GM18868 (cell line): Measurements from ENCODE around the gene AP1G1.
"Not testable (repeated sequence)": the region's sequence is repeated elsewhere in the genome, so short reads cannot be mapped to it uniquely, and the experiment has no call there.

Source experiments
- ATAC-seq: cut with Tn5 transposase; IDR thresholded peaks from one replicate; pipeline ENCODE4 v1.9.1; 2021; ENCODE audit warnings: mild to moderate bottlenecking, moderate library complexity; ENCODE audit not compliant: unreplicated experiment

AP1G1 gene

DNA sequence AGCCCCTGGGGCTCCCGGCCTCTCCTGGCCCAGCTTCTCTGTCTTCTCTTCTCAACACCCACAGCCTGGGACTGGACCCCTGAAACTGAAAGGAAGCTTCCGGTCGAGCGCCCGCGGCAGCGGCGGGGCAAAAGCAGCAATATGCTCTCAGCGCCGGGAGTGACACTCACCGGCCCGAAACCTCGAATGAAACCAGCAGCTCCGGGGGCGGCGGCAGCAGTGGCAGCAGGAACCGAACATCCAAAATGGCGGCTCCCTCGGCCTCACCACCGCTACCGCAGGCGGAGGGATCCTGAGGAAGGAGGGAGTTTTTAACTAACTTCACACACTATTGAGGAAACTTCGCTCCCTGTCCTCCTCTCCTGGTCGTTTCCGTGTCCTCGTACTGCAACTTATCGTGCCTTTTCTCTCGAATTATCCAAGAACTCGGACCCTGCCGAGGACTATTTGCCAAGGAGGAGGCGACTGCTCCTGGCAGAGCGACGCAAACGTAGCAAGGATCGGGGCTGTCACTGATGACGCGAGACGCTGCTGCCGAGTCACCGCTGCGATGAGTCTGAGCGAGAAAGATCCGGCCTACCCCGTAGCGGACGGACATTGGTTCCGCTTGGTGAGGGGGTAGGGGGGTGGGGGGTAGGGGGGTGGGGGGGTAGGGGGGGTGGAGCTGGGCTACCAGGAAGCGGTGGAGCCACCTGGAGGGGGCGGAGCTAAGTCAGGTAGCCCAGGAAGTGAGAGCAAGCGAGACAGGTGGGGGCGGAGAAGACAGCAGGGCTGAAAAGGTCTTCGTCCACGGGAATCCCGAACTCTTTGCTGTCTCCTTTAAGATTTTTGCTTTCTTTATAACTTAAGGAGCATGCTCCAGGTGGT lies at the start of gene AP1G1:
AP1G1 (minus strand) TSS at position 242 of the 867 bp plus-strand sequence. CDS start 19,355 bp downstream, outside the sequence.
- peak; percentile 85 for ATAC-seq

DNA sequence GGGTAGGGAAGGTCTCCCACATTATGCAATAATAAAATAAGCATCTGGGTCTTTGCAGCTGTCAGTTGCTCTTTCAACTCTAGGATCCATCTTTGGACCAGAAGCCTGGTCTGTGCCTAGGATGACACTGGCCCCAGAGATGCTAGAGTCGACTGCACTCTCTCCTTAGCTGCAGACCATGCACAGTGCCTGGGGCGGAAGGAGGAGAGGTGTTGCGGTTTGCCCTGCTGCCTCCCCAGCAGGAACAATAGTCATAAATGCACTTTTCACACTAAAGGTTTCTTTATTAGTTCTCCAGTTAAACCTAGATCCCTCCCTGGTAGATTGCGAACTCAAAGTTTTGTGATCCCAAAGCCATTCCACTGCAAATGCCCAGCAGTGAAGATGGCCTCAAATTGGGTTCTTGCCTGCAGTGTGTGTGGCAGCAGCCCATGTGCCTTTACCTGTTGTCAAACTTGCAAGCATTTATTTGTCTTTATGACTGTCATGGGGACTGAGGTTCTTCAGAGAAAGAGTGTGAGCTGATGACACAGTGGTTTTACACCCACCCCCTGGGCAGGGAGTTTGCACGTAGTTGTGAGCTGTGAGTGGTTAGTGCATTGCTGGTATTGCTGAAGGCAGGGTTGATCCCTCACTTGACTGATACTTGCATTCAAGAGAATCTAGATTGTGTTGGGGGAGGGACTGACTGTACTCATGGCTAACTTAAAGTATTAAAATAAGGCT lies 47.5 kb upstream of the AP1G1 start:
- no peak for ATAC-seq

DNA sequence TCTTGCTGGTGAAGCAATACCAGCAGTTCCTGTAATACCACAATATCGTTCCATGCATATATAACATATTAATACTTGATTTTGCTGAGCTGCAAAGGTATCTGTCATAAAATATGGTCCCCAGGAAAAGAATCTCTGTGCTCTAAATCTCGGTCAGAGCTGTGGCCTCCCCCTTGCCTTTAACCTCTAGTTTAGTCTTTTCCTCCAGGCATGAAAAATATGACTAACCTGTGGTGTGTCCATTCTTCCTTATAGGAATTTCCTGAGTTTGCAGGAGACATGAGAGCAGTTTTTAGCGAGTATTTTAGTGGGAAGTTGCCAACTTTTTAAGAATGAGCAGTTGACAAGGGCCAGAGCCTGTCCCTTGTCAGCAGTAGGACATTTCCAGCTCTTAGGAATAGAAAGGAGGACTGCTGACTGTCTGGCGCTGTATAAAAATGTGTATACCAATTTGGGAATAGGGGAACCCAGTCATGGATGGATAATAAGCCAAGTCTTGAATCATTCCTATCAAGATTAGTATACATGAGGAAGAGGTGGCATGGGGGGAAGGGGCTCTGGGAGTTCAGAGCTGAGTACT lies 45.8 kb upstream of the AP1G1 start:
- no peak for ATAC-seq

DNA sequence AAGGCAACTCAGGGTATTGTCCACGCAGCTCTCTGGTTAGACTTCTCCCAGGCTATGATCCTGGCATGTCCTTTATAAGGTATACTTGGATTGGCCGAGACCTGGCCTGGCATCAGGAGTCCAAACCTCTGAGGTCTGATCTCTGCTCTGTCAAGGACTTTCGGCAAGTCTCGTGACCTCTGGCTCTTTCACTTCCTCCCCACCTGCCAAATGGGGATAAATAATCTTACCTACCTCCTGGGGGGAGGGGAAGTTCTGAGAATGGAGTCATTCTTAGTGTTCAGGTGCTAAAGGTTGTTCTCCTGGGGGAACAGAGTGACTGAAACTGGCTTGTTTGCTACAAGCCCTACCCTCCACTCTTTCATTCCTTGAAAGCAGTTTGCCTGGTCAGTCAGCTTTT lies 44.8 kb upstream of the AP1G1 start:
- ATAC-seq = peak; percentile 41

DNA sequence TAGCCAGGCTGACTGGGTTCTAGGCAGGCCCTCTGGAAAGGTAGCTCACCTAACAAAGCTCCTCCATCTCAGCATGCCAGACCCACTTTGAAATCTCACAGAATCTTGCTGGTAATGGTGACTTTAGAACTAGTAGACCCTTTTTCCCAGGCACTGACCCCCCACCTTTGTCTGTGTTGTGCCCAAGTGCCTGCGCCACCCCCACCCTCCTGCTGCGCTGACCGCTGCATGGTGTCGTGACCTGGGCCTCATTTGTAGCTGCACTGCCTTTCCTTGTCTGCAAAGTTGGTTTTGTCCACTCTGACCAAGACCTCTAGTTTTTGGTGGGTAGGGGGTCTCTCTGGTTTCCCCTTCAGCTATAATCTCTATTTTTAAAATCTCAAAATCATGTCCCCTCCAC lies 43.9 kb upstream of the AP1G1 start:
- ATAC-seq = no peak

DNA sequence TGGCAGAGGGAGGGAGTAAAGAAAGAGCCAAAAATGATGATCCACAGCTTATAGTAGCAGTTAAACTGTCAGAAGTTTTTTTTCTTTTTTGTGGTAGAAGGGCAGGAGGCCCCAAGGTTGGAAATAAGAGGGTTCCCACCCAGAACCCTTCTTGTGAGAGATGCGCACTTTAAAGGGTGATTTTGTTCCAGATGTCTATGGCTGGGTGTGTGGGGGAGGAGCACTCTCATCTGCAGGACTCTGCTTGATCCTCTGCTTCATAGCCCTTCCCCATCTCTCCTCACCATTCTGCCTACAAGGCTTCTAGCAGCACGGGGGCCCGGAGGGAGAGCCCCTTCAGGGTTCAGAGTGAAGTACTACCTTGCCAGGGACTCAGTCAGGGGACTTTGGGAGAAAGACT lies 43.5 kb upstream of the AP1G1 start:
- no peak for ATAC-seq

DNA sequence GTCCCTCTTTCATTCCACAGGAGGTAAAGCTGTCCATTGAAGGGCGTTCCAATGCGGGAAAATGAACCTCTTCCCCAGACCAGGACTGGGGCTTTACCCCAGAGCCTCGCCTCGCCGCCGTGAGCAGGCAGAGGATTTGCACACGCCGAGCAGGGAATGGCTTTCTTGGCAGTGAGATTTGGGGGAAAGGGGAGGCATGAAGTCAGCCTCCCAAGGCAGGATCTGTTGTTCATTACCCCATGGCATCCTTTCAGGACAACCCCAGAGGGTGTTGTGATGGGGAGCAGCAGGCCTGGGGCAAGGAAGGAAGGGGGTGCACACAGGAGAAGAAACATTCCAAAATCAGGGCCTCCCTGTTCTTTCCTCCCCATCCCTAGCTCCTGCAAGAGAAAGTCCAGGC lies 43.1 kb upstream of the AP1G1 start:
- no peak for ATAC-seq

DNA sequence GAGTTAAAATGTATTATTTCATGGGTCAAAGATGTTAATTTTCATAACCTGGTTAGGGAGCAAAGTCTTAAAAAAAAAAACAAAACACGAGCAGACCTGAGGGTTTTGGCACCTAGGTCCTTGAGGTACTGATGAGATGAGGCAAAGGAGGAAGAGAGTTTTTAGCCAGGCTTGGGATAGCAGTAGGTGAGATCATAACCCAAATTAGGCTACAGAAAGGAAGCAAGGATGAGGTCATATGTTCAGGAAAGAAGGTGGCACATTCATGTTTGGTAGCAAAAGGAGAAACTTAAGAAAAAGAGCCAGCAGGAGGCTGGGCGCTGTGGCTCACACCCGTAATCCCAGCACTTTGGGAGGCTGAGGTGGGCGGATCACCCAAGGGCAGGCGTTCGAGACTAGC lies 40.0 kb upstream of the AP1G1 start:
- no peak for ATAC-seq

DNA sequence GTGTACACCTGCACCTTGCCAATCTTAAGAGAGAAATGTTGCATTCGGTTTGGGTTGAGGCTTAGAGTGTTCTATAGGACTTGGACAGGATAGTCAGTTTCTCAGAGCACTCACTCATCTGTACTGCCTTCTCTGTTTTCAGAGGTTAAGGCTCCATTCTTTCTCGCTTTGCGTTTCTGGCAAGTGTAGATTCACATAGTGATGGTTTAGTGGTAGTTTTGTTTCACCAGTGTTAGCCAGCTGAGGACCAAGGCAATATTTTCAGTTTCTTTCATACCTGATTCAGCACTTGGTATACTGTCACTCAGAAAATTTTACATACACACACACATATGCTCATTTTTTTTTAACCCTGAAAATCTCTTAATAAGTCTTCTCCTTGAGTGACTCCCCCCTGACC lies 38.5 kb upstream of the AP1G1 start:
- ATAC-seq = no peak

DNA sequence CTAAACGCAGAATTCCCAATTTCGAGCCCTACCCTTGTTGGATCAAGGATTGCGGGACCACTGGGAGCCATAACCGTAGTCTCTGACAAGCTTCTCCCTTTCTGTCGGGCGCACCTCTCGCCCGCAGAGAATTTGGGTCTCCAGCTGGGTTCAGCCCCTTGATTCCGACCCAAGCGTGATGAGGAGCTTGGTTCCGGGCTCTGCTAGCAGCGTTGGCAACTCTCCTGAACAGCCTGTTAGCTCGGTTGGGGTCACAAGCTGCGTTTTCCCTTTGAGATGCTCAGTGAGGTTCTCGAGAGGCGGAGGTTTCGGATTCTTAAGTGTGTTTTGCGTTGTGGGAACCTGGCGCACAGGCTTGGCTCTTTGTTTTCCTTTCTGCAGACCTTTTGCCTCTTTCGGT lies 37.8 kb upstream of the AP1G1 start:
- no peak for ATAC-seq

DNA sequence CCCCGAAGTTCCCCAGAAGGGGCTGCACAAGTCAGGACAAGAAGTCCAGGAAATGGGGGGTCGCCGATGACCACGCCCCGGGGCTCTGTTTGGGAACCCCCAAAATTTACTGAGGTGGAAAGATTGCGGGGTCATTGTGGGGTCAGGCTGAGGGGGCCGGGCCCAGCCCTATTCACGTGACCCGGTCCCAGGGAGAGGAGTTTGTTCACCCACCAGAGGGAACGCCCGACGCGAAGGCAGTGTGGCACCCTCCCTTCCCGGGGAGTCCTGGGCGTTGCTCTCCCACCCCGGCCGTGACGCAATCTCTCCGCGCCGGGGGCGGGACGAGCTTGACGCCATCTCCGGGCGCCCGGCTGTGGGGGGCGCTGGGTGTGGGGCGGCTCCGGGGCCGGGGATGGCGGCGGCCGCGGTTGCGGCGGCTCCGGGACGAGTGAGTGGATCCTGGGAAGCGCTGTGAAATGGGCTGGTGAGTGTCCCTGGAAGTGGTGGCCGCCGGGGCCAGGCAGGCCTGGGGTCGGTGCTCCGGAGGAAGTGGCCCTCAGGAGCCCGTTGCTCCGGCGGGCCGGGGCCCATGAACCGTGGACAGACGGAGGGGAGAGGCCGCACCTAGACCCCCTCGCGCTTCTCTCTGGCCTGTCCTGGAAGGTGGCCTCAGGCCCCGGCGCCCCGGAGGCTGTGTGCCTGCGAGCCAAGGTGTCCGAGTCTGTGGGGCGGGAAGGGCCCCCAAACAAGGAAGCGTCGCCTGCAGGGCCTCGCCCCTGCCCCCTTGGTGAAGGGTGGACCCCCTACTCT lies 37.2 kb upstream of the AP1G1 start, which contains the start of gene ATXN1L:
ATXN1L (plus strand) TSS at position 338 of the 792 bp plus-strand sequence. CDS start 3,765 bp downstream, outside the sequence.
- peak; percentile 67 for ATAC-seq

DNA sequence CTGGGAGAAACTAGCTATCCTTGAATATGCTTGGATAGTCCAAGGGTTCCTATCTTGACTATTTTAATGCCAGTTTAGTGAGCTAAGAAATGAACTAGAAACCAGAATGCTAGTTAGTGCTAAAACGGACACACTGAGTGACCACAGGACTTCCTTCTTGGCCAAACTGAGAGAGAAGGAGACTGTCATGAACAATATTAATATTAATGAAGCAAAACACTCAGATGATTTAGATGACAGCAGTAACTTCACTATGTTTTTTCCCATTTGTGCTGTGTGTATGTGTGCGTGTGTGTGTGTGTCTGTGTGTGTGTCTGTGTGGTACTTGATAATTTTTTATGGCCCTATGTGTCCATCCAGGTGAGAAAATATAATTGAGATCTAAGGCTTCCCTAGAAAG lies 34.9 kb upstream of the AP1G1 start:
- ATAC-seq = no peak

DNA sequence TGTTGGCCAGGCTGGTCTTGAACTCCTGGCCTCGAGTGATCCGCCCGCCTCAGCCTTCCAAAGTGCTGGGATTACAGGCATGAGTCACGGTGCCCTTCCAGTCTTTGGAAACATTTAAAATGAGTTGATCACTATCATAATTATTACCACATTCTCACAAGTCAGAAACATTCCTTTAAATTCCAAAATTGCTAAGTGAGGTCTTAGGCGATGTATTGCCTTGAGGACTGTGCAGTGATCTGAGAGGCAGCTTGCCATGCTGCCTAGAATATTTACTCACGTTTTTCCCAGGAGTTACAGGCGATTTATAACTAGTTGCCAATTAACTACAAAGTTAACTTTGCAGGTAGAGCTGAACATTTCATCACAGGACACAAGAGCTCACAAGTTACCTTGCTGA lies 31.4 kb upstream of the AP1G1 start:
- ATAC-seq = no peak

DNA sequence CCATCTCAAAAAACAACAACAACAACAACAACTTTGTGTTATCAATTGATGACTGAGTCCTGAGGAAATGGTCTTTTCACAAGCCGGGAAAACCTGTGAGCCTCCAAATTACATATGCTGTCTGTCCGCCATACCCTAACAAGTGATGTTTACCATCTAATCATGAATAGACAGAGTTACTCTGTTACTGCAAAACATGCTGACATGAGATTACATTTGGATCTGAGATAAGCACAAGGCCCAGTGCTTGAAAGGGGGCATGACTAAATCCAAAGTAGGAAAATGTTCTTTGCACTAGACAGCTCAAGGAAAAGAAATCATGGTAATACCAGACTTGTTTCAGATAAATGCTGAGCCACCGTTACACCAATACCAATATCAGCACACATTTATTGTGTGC lies 28.5 kb upstream of the AP1G1 start:
- ATAC-seq = no peak

DNA sequence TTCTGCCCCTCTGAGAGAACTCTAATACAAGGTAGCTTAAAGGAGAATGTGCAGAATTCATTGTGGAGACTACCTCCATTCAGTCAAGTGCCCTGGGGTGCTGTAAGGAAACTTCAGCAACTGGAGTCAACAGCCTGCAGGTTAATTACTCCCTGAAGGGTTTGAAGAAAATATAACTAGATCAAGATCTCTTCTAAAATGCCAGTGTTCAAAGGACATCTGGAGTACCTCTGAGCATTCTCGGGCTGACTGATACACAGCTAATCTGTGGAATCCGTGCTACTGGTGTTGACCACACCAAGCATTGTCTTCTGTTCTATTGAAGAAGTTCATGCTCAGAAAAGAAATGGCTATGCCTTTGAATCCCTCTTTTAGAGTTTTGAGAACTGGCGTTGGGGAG lies 25.7 kb upstream of the AP1G1 start:
- ATAC-seq = no peak

DNA sequence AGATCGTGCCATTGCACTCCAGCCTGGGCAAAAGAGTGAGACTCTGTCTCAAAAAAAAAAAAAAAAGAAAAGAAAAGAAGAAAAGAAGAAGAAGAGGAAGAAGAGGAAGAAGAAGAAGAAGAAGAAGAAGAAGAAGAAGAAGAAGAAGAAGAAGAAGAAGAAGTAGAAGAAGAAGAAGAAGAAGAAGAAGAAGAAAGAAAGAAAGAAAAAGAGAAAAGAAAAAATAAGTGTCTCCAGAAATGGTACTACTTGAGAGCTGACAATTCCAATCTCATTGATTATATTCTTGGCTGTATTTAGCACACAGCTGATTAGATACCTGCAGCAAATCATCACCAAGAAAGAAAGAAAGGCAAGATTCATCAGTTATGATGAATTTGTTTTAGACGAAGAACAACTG lies 23.5 kb upstream of the AP1G1 start:
- ATAC-seq = not testable (repeated sequence)

DNA sequence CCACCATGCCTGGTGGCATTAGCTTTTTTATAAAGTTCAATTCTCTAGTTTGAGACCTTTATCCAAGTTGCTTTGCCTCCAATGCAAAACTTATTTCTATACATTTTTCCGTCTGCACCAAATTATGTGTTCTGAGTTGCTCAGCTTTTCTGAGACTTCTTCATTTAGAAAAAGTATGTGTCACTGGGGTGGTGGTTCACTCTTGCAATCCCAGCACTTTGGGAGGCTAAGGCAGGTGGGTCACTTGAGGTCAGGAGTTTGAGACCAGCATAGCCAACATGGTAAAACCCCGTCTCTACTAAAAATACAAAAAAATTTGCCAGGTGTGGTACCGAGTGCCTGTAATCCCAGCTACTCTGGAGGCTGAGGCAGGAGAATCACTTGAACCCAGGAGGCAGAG lies 23.1 kb upstream of the AP1G1 start:
- not testable (repeated sequence) for ATAC-seq

DNA sequence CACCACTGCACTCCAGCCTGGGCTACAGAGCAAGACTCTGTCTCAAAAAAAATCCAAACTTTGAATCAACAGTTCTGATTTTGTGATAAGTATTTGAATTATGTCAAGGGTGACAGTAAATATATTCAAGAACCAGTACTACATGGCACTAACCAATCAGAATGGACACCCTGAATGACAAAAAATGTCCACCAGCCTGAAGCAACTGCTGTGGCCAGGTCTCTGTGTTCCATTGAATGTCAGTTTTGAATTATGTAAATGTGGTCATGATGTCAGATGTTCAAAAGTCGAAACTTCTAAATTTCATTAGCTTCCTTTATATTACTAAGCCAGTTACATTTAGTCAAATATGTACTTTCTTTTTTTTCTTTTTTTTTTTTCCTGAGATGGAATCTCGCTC lies 21.7 kb upstream of the AP1G1 start:
- no peak for ATAC-seq

DNA sequence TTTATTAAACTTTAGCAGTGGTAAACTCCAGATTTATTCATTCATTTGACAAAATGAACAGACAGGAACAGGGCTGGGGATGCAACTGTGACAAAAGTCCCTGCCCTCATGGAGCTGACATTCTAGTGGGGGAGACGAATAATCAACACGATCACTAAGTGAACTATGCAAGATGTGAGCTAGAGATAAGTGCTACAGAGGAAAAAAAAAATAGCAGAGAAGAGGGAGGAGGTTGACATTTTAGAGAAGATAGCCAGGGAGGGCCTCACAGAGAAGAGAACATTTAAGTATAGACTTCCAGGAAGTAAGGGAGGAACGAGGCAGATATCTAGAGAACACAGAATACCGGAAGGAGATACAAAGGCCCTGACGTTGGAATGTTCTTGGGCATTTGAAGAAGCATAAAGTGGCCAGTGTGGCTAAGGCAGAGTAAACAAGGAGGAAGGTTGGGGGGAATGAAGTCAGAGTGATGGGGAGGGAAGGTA lies 17.9 kb upstream of the AP1G1 start:
- ATAC-seq = no peak

DNA sequence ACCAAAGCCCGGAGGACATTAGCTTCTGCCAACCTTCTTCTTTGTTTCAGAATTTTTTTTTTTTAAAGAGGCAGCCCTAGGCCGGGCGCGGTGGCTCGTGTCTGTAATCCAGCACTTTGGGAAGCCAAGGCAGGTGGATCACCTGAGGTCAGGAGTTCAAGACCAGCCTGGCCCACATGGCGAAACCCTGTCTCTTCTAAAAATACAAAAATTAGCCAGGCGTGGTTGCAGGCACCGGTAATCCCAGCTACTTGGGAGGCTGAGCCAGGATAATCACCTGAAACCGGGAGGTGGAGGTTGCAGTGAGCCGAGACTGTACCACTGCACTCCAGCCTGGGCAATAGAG lies 8.5 kb upstream of the AP1G1 start:
- ATAC-seq = peak; percentile 7

DNA sequence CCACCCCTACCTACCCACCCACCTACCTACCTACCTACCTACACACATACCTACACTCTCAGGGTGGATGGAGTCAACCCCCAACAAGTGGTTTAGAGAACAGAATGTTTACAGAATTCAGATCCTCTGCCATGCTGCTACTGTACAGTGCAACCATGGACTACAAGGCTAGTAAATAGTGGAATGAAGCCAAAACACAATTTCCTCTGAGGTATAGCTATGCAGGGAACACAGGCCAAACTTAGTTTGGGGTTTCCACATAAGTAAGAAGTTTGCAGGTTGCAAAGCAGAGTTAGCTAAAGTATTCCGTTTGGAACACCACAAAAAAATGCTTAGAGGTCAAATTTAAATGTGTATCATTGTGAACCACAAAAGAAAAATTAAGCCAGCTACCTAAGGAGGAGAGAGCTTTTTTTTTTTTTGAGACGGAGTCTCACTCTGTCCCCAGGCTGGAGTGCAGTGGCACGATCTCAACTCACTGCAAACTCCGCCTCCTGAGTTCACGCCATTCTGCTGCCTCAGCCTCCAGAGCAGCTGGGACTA lies 2.7 kb upstream of the AP1G1 start:
- ATAC-seq = no peak
